NCI-H2081 treated with DMSO at 0.1 percent for 48 hours (cell line): ENCODE results near the gene RETREG2.

Experiments used
- DNase-seq: peaks from one replicate; lab custom pipeline; 2025; lab: John Stamatoyannopoulos, UW

RETREG2 gene

DNA sequence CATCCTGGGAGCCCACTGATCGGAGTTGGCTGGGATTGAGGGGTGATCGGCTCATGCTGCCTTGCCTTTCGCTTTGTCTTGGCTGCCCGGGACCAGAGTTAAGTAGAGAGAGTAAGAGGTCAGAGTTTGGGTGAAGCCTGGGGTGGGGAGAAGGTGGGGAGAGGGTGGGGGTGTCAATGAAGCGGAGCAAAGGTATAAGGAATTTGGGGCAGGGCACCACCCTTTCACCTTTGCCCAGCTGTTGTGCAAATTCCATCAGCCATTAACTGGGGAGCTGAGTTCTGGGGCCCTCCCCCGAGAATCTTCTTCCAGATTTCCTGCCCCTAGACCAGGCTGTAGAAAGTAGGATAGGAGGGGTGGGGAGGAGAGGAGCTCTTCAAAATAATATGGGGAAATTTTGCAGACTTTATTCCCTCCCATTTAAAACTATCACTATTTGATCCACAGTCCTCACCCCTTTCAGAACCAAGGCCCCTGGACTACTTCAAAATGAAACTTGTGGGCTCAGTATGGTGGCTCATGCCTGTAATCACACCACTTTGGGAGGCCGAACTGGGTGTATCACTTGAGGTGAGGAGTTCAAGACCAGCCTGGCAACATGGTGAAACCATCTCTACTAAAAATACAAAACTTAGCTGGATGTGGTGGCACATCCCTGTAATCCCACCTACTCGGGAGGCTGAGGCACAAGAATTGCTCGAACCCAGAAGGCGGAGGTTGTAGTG is 8.0 kb upstream of the RETREG2 start, which contains the start of gene SLC23A3:
Gene SLC23A3, minus strand, starts transcription at position 100 of the 725 bp plus-strand sequence. Its CDS starts 45 bp downstream, at position 55.
- no peak for DNase-seq

DNA sequence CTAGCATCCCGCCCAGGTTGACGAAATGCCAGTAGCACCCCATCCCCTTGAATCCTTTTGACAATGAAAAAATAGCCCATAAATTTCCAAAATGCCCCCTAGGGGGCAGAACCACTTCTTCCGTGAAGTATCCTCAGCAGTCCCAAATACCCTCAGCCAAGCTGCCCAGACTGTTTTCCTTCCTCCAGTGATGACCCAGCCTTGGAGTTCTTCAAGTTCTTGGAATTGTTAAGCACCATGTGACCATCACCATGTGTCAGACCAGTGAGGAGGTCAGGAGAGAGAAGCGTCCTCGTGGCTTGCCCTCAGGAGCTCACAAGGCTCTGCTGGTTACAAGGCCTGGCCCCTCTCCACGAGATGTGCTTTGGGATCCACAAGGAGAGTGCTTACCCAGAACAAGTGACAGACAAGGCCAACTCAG is 6.8 kb upstream of the RETREG2 start:
- peak; percentile 9 for DNase-seq

DNA sequence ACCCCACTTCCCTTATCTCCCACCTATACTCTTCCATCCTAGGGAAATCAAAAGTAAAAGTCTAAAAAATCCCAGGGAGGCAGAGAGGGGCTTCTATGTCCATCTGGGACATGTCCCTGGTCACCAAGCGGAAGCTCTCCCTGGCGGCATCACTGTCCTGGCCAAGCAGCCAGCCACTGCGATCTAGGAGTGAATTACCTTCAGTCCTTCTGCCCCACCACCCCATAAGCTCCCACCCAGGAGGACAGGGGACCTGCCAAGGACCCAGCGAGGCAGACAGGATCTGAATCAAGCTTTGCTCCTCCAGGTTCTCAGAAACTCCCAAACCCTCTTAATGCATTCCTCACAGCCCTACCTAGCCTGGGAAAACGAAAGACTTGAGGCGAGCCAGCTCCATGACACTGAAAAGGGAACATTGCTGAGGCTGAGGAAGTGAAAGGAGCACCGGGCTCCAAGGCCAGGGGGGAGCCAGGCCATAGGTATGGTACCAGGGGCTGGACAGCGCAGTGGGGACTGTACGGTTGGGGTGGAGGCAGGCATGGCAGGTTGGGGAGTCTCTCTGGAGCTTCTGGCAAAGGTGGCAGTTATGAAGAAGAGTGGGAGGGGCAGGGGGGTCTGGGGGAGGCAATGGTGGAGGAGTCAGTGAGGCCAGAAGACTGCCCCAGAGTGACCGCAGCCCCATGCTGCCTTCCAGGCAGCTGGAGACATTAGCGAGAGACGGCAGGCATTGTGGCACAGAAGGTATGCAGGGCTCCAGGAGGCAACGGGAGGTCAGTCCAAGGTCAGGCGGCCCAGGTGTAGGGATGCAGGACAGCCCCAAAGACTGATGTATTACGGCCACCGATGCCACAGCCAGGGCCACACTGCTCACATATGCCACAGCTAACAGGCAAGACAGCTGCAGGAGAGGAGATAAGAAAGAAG is 5.6 kb upstream of the RETREG2 start:
- no peak for DNase-seq

GRCh38 chr2:219173176-219173575 is 4.9 kb upstream of the RETREG2 start:
- no peak for DNase-seq

- no peak for DNase-seq
These were observed 3.9 kb upstream of the RETREG2 start for GRCh38 chr2:219174146-219174545.

- DNase-seq, result no peak
These were observed 3.3 kb upstream of the RETREG2 start for GRCh38 chr2:219174801-219175200.

GRCh38 chr2:219175486-219175885 is 2.6 kb upstream of the RETREG2 start:
- DNase-seq, result no peak

GRCh38 chr2:219175928-219176817 is 1.9 kb upstream of the RETREG2 start:
- no peak for DNase-seq

- DNase-seq, result peak; percentile 51
These were observed 1.1 kb upstream of the RETREG2 start, which contains the start of gene CNPPD1 for GRCh38 chr2:219176818-219177551. CNPPD1 (minus strand) TSS chr2:219176925; CDS start chr2:219176828, 97 bp downstream.

DNA sequence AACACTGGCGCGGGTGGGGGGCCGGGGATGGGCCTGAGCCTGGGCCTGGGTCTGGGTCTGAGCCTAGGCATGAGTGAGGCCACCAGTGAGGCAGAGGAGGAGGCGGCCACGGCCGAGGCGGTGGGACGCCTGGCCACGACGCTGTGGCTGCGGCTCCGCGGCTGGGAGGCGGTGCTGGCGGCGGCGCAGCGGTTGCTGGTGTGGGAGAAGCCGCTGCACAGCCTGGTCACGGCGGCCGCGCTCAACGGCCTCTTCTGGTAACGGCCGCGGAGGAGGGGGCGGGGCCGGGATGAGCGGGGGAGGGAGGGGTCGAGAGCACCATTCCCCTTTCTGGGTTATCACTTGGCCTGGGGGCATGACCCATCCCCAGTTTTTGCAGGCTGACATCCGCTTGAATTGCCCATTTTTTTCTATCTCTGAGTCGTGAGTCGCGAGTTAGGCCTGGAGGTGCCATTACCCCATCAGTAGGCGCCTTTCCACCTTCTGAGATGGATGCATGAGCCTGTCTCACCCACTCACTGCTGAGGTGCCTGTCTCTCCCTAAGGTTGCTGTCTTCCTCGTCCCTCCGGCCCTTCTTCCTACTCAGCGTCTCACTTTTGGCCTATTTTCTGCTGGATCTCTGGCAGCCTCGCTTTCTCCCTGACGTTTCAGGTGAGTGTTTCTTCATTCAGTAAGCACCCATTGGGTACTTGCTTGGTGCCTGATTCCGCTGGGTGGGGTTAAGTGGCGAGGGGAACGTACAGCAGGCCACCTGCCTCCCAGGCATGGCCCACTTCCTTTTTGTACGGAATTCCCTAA is 501 bp downstream of the RETREG2 start:
- DNase-seq, result no peak

DNA sequence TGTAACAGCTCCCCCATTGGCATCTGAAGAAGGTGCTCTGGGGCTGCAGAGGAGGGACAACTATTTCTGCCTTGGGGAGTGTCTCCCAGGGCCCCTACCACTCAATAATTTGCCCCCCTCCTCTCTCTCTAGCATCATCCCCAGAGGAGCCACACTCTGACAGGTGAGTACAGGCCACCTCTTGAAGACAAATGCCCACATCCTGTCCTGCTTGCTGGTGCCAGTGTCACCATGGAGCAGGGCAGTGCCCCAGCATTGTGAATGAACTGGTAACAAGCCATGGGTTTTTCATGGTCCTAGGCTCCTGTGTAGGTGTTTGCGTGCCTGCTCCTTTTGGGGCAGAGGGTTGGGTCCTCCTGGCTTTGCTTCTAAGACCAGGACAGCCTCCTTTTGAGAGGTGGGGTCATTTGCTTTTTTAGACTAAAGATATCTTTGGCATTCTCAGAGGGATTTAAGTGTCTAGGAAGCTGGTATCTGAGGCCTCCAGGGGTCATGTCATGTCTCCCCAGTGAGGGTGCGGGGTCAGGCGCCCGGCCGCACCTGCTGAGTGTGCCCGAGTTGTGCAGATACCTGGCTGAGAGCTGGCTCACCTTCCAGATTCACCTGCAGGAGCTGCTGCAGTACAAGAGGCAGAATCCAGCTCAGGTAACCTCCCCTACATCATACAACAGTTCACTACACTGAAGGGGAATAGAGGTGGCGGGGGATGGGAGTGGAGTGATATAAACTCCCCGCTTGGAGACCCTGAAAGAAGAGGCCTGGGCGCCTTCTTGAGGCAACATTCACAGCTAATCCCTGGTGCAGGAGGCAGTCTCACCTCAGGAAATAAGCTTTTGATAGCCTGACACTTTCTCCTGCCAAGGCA is 1.8 kb downstream of the RETREG2 start:
- no peak for DNase-seq

DNA sequence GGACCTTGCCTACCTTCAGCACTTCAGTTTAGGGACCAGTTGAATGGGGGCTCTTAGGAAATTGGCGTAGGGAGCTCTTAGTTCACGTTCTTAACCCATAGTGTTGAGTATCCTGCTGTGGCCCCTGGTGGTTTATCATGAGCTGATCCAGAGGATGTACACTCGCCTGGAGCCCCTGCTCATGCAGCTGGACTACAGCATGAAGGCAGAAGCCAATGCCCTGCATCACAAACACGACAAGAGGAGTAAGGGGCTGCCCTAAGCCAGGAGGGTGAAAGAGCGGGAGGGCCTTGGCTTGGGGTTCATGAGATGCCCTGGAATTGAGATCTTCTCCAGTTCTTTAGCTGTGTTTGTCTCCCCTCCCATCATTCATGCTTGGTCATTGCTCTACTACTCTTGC is 2.9 kb downstream of the RETREG2 start:
- no peak for DNase-seq

GRCh38 chr2:219181531-219181930 is 3.5 kb downstream of the RETREG2 start:
- DNase-seq, result no peak

GRCh38 chr2:219182331-219183150 is 4.5 kb downstream of the RETREG2 start:
- DNase-seq, result no peak

- DNase-seq, result no peak
These were observed 5.2 kb downstream of the RETREG2 start for GRCh38 chr2:219183151-219183772.

- DNase-seq, result no peak
These were observed 6.0 kb downstream of the RETREG2 start for GRCh38 chr2:219184121-219184520.

GRCh38 chr2:219186754-219187456 is 8.8 kb downstream of the RETREG2 start:
- DNase-seq, result no peak
